Activated naive CD4-positive, alpha-beta T cell treated with Interleukin-2 at 50 U/mL for 16 hours (primary cell): ENCODE results near the gene GFOD2.
"Not testable (repeated sequence)": the region's sequence is repeated elsewhere in the genome, so short reads cannot be mapped to it uniquely, and the experiment has no call there.

ENCODE experiments used
- DNase-seq: peaks from one replicate; pipeline ENCODE4 v3.0.0-alpha.2; 2020

Gene GFOD2

GRCh38 chr16:67719048-67719777 is at the start of gene GFOD2:
TSS of gene GFOD2 (minus strand) at chr16:67719316. CDS start at chr16:67685715, 33,601 bp downstream.
- peak; percentile 98 for DNase-seq

- DNase-seq, result no peak
Observed at GRCh38 chr16:67767953-67768352, 48.8 kb upstream of the GFOD2 start.

DNA sequence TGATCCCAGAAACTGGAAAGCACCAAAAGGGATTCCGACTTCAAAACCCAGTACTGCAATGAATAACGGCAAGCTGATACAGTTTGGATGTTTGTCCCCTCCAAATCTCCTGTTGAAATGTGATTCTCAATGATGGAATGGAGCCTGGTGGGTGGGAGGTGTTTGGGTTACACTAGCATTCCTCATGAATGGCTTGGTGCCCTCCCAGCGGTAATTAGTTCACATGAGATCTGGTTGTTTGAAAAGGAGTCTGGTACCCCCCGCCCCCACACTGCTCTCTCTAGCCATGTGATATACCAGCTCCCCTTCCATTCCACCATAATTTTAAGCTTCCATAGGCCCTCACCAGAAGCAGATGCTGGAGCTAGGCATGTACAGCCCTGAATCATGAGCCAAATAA is 47.2 kb upstream of the GFOD2 start:
- DNase-seq, result no peak

DNA sequence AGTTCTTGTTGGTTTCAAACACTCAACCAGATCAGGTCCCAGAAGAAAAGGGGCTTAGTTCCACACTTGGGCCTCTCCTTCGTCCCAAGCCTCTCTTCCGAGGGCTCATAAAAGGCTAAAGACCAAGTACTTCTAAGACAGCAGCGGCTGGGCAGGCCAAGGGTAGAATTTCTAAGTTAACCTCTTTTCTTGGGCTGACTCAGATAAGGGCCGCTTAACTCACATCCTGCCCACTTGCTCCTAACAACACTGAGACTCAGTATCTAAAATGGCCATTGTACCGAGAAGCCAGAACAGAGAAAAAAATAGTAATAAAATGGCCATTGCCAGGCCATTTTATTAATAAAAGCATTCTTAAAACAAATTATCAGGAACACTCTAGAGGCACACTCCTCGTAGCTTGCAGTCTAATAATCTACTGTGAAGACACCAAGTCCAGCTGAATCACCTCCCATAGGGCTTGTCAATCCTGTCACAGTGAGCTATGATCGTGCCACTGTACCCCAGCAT is 45.1 kb upstream of the GFOD2 start:
- no peak for DNase-seq

DNA sequence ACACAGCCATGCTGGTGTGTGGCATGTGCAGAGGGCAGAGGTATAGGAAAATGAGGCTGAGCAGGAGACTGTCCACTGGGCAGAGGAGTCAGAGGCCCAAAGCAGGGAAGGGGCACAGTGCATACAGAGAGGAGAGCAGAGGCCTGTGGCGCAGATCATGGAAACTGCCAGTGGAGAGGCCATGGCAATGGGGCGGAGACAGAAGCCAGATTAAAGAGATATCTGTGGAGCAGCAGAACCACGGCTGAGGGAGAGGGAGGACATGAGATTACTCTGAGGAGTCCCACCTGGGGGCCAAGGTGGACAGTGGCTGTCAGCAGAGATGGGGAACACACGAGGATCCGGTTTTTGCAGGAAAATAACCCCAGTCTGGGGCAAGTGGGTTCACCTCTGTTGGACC is 44.0 kb upstream of the GFOD2 start:
- DNase-seq, result no peak

DNA sequence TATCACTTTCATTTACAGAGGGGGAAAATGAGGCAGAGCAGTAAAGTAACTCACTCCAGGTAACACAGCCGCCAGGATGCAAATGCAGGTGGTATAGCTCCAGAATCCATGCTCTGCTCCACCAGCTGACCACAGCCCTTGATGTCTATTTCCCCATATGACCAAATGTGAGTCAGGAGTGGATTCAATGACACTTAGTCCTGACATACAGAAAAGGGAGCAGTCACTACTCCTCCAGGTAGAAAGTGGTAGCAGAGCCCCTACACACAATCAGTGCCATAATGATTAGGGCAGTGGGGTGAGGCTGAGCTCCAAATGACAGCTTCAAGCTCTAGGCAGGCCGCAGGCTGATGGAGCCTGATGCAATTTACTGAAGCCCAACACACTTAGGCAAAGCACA is 43.3 kb upstream of the GFOD2 start:
- no peak for DNase-seq

GRCh38 chr16:67761924-67762323 is 42.8 kb upstream of the GFOD2 start:
- DNase-seq, result no peak

- DNase-seq, result no peak
Observed at GRCh38 chr16:67760956-67761230, 41.8 kb upstream of the GFOD2 start.

GRCh38 chr16:67760206-67760955 is 41.3 kb upstream of the GFOD2 start:
- no peak for DNase-seq

- no peak for DNase-seq
Observed at GRCh38 chr16:67758966-67759365, 39.9 kb upstream of the GFOD2 start.

DNA sequence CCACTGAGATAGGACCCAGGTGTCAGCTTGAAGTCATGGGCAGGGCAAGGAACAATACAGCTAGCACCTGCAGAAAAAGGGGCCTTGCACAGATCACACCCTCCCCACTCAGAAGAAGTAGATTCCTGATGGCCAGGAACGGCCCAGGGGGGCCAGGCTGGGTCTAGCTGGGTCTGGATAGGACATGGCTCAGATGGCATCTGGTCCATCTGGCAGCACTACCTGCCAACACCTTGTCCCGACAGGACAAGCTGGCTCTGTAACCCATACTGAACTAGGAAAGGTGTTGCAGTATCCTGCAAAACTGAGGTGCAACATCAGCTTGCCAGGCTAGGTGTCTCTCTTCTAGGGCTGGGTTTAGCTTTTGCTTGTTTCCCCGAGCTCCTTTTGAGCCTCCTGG is 38.9 kb upstream of the GFOD2 start:
- DNase-seq, result no peak

DNA sequence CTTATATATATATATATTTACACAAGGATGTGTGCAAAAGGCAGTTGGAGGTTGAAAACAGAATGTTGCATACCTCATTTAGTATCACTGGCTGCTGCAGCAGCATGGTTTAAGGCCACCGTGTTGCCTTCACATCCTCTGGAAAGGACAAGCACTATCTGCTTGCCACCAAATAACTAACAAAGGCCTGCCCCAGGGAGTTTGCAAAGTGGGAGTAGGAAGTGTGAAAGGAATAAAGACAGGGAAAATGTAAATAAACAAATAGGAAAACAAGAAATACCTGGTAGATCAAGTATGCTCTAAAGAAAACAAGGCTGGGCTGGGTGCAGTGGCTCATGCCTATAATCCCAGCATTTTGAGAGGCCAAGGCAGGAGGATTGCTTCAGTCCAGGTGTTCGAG is 33.5 kb upstream of the GFOD2 start:
- DNase-seq, result no peak

- DNase-seq, result not testable (repeated sequence)
Observed at GRCh38 chr16:67751331-67751730, 32.2 kb upstream of the GFOD2 start.

DNA sequence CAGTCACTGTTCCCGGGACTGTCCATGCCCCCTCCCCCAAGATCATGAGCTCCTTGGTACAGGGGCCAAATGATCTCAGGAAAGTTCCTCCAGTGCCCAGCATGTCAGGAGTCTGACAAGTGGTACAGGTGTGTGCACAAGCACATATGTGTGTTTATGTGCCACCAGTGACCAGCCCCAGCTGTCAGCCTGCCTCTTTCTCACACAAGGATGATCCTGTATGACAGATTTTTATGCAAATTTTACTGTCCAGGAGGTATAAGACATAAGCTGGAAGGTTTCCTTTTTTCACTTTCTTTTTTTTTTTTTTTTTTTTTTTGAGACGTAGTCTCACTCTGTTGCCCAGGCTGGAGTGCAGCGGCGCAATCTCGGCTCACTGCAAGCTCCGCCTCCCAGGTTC is 31.4 kb upstream of the GFOD2 start:
- DNase-seq, result no peak

DNA sequence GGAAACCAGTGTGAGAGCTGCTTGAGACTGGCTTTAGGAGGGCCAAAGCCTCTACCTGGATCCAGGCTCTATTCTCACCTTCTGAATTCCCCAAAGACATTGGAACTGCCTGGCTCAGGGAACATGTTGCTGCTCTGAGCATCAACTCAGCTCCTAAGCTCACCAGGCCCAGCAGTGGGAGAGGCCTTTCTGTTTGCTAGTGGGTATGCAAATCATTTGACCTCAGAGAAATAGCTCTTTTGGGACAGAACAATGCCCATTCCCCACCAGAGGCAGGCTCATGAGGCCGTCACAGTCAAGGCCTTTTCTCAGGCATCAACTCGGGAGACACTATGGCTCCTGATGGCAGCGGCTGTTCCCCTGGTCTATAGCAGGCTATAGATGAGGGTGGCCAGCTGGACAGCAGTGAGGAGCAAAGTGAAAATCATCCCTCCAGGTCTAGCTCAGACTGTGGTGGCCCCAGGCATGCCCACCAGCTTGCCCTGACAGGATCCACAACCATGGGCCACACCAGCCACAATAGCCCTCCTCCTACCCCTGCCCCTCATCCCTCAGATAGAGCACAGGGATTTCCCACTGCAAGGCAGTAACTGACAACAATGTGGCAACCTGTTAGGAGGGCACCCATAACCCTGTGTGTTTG is 30.4 kb upstream of the GFOD2 start:
- no peak for DNase-seq

- no peak for DNase-seq
Observed at GRCh38 chr16:67748834-67749233, 29.7 kb upstream of the GFOD2 start.

GRCh38 chr16:67746846-67747245 is 27.7 kb upstream of the GFOD2 start:
- DNase-seq, result no peak

GRCh38 chr16:67741118-67741517 is 22.0 kb upstream of the GFOD2 start:
- no peak for DNase-seq

DNA sequence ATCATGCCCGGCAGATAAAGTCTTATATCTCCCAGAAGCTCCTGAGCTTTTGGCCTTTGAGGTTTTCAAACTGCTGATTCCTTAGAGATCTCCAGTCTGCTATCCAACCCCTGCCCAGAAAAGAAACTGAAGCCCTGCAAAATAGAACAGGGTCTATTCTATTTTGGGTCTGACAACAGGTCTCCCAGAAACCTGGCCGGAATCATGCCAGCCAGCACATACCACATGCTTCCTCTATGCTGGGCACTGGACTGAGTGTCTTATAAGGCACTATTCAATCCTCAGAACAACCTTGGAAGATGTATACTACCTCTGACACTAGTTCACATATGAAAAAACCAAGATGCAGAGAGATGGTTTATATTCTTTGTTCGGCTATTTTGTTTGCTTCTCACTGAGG is 21.3 kb upstream of the GFOD2 start:
- no peak for DNase-seq

GRCh38 chr16:67736858-67737257 is 17.7 kb upstream of the GFOD2 start:
- no peak for DNase-seq

DNA sequence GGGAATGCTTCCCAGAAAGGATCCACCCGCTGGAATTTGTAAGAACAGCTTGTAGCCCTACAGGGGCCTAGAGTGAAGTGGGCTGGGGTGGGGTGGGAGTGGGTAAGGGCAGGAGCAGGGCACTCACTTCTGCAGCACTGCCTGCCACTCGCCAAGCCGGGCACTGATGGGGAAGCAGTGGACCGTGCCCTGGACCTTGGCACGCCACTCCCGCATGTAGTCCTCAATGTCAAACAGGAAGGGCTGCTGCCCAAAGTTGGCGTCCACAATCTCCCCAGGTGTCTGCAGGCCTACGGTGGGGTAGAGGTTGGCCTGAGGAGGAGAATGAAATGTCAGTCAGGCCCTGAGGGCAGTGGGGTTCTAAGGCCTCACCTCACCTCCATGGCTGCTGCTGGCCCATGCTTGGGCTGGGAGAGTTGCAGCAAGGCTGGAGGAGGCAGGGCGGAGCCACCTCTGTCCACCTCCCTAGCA is 15.7 kb upstream of the GFOD2 start:
- no peak for DNase-seq

DNA sequence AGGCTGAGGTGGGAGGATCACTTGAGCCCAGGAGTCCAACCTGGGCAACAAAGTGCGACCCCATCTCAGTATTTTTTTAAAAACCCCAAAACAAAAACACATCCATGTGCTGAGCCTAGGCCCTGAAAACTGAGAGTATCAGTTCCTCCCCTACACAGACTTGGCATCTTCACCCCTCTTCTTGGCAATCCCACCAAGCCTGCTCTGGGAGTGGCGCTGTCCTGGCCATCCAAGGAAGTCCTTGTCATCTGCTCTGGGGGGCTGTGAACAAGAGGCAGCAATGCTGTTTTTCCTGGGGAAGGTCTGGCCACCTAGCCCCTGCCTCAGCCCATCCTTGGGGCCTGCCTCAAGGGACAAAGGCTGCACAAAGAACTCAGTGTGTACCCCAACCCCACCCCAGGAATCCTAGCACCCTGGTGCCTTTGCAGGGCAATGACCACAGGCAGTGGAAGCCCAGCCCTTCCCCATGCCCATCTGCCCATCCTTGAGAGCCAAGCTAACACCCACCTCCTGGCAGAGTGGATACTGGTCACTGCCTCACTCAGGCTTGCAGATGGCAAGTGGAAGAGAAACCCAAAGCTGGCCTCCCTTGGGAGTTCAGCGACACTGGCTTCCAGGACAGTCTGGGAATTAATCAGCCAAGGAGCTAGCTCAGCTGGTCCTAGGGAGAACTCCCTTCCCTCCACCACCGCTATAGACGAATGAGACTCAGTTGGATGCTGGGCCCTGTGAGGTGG is 14.8 kb upstream of the GFOD2 start:
- no peak for DNase-seq

- DNase-seq, result no peak
Observed at GRCh38 chr16:67731753-67732095, 12.6 kb upstream of the GFOD2 start.
